Measurements from ENCODE around the gene PLCXD3.

DNA sequence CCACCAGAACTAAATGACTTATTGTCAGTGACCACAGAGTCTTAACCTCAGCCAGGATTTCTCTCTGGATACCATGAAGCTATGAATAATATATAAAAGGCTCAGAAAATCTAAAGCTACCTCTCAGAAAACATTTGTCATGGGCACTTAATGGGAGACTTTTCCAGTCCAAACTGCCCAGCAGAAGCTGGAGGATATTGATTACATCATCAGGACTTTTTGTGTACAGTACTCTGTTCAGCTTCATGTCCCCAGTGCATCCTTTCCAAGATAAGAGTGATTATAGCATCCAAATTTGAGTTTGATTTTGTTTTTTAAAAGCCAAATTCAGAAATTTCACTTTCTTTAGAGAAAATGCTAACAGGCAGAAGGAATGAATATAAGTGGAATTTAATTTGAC is 173.2 kb downstream of the PLCXD3 start:
- TF ChIP-seq CTCF (IDR thresholded peaks at IDR 0.05) (no peak), POLR2A (IDR thresholded peaks at IDR 0.05) (no peak)

Data from gastroesophageal sphincter (tissue), 3 donors.